Measurements from ENCODE around the gene DAB2IP.

DAB2IP gene

DNA sequence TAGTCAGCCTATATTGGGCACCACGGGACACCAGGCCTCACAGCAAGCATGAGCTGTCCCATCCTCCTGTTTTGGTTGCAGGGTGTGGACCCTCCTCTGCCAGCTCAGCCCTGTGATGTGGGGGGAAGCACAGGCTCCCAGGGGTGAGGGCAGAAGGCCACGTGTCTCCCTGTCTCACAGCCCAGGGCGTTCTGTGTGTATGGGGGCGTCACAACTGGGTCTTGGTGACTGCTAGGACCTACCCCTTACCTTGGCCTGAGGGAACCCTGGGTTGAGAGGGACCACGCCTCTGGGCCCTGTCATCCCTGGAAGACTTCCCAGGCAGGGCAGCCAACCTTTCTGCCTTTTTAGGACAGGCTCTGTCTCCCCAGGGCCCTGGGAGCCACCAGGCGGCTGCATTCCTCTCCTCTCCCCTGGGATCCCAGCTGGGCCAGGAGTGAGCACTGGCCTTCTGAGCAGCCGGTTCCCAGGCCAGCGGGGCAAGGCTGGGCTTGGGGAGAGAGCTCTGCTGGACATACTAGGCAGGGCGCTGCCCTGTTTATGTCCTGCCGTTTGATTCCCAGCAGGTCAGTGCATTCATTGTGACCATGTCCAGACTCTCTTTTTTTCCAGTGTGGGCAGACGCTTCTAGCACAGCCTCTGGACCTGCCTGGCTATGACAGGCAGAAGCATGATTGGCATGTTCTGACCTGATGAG lies 97.4 kb downstream of the DAB2IP start:
- DNase-seq: no peak

DNA sequence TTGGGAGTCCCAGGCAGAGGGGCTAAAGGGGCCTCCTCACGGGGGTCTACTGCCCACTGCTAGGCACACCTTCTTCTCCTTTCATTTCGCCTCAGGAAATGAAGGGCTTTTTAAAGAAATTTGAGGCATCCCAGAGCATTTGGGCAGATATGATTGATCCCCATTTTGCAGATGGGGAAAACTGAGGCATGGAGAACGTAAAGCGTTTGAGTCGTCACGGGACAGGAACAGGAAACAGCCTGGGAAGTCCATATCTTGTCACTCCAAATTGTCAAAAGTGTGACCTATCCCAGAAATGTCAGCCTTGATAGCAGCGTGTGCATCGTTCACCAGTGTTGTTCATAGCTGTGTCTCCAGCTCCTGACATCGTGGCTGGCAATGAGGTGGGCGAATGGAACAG lies 98.2 kb downstream of the DAB2IP start:
- DNase-seq: no peak

DNA sequence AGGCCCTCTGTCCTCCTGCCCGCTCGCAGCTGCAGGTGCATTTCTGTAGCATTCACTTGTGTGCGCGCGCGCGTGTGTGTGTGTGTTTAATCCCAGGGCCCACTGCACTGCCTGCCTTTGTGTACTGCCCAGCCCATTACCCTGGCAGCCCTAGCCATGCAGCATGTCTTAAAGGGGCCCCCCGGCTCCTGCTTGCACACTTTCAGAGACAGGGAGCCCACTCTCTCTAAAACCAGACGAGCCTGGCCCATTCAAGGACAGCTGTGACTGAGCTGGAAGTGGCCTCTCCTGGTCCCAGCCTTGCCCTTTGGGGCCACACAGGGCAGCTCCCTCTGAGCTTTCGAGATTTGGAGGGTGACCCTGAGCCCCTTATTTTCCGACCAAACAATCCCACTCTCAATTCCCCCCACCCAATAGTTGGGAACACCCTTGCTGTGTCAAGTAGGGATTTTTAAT lies 98.9 kb downstream of the DAB2IP start:
- DNase-seq: no peak

DNA sequence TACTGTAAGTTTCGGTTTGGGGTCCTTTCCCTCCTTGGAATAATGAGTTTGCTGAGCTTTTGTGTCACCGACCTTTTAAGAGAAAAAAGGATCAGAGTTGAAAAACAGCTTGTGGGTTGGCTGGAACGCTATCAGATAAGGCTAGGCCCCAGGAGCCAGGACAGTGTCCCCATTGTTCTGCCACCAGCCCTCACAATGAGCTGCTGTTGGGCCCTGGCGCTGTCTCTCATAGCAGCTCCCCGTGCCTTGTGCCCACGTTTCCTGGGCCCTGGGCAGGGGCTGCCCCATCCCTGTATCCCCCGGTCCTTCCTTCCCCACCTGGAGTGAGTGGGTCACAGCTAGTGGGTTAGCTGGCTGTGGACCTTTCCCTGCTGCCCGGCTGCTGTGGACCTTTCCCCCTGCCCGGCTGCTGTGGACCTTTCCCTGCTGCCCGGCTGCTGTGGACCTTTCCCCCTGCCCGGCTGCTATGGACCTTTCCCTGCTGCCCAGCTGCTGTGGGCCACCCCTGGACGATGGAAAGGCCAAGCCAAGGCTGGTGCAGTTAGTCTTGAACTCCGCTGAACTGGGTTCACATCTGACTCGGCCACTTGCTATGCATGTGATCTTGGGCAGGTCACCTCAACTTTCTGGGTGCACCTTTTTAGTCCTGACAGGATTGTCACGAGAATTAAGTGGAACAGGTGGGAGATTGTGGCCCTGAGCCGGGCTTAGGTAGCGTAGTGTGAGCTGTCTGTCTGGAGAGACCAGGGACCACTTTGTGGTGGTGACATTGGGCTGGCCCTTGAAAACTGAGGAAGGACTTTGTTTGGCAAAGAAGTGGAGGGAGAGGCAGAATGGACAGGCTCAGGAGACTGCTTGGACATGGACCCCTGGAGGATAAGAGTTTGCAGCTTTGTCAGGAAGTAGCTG lies 99.5 kb downstream of the DAB2IP start:
- DNase-seq: no peak

- no peak for DNase-seq
These were observed 100.4 kb downstream of the DAB2IP start for GRCh38 chr9:121751686-121752445.

DNA sequence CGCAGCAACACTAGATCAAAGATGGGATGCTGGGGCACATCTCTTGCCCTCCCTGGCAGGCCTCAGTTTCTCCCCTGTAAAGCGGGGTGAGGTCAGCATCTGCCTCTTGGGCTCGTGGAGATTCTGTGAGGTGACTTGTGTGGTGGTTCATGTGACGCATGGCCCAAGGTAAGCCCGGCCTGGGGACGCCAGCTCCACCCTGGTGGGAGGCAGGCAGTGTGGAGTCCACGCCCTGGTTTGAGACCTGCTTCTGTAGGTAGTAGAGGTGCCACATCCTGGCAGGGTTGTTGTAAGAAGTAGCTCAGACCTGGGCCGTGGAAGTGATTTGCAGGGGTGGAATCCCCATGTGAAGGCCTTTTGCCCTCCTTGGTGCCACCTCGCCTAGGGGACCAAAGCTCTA lies 101.5 kb downstream of the DAB2IP start:
- DNase-seq: no peak

GRCh38 chr9:121753802-121754654 lies 102.6 kb downstream of the DAB2IP start:
- DNase-seq: no peak

DNA sequence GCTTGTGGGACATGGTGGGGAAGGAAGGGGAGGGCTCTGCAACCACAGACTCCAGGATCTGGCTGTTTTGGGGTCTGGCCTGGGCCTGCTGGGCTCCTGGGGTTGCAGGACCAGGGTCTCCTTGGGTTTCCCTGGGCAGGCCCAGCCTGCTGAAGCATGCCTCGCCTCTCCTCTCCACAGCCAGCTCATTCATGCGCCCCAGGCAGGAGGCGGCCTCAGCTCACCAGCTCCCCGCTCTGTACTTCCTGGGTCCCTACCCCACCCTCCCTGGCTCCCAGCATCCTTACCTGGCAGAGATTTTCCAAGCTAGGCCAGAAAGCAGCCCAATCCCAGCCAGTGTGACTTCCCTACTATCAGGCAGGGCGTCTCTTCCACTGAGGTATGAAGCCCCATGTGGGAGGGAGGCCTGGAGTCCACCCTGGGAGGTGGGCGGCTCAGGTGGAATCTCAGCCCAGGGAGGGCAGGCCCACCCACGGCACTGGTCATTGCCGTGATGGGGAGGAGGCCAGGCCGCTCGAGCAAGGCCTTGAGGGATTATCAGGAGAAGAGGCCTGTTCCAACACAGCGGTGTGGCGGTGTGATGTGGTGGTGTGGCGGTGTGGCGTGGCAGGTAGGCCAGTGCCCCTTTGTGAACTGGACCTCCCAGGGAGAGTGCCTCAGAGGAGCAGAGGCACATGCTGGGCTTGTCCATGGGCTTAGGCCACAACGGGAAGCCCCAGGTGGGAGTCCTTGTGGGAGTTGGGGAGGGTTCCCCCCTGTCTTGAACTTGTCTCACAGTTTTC lies 103.4 kb downstream of the DAB2IP start:
- DNase-seq: no peak

GRCh38 chr9:121755581-121755980 lies 104.1 kb downstream of the DAB2IP start:
- DNase-seq: no peak

DNA sequence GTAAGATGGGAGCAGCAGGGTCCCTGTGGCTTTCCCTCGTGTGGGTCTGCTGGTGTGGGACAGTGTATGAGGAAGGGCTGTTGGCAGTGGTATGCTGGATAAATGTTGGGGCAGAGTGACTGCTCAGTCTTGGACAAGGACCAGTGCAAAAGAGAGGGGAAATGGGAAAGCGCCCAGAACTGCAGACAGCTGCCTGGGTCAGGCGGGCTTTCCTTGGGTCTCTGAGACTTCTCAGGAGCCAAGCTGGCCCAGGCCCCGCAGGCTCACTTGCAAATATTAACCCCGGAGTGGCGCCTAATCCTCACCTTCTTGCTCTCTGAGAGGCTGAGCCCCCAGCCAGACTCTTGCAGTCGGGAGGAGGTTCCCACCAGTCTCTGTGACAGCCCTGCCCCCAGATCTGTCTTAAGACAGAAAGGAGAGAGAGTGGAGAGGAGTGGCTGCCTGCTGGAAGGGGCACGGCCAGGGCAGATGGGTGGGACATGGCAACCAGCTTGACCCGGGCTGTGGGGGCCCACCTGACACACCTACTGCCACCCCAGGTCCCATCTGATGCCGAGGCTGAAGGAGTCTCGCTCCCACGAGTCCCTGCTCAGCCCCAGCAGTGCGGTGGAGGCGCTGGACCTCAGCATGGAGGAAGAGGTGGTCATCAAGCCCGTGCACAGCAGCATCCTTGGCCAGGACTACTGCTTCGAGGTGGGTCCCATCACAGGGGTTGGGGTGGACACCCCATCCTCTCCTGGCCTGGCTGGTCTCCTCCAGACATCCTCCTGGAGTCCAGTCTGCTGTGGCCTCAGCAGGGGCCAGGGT lies 105.2 kb downstream of the DAB2IP start:
- no peak for DNase-seq

GRCh38 chr9:121757281-121757585 lies 105.8 kb downstream of the DAB2IP start:
- no peak for DNase-seq

GRCh38 chr9:121758693-121759092 lies 107.3 kb downstream of the DAB2IP start:
- DNase-seq: no peak

- no peak for DNase-seq
These were observed 108.6 kb downstream of the DAB2IP start for GRCh38 chr9:121759996-121760395.

DNA sequence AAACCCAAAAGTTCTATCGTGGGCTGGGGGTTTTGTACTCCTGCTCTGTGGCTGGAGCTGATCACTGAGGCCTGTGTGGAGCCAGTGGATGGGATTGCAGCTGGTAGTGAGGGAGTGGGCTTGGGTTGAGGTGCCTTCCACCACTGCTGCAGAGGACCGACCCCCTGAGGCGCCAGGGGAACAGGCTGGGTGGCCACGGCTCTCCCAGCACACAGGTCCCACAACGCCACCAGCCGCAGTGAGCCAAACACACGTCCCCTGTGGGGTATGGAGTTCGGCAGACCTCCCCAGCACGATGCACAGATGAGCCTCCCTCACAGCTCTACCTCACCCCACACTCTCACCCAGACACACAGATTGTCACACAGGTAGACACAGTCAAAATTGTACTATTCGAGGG lies 109.1 kb downstream of the DAB2IP start:
- no peak for DNase-seq

DNA sequence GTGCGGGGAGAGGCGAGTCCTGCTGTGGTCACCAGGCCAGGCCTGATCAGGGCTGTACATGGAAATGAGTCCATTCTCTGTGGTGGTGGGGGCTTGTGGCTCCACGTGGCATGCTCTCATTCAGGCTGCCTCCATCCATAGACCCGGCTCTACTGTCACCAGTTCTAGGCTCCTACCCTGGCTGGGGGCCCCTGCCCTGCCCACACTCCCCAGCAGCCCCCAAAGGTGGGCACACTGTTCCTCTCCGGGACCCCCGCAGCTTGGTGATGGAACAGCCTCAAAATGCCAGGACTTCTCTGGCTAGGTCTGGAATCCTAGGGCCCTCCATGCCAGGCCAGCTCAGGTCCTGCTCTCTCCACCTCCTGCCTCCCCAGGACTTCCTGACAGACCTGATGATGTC lies 111.7 kb downstream of the DAB2IP start:
- DNase-seq: no peak

DNA sequence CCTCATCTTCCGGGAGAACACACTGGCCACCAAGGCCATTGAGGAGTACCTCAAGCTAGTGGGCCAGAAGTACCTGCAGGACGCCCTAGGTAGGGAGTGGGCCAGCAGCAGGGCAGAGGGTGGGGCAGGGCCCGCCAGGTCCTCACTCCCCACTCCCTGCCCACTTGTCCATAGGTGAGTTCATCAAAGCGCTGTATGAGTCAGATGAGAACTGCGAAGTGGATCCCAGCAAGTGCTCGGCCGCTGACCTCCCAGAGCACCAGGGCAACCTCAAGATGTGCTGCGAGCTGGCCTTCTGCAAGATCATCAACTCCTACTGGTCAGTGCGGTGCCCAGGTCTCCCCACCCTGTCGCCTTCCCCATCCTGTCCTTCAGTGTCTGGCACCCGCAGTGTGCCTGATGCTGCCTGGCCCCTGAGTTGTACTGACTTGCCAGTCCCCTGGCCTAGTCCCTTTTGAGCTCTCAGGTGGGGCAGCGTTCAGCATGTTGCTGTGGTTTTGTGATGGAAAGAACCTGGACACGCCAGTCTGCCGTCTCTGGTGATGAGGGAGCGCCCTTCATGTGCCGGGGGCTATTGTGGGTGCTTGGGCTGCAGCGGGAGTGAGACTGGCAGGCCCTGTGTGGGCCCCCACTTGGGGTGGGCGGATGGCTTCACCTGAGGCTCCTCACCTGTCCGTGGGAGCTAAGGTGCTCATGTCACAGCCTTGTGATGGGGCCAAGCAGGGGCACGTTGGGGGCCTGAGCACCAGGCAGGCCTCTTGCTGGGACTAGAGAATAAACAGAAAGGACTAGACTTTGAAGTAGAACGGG lies 112.3 kb downstream of the DAB2IP start:
- no peak for DNase-seq

GRCh38 chr9:121764371-121764730 lies 112.9 kb downstream of the DAB2IP start:
- no peak for DNase-seq

DNA sequence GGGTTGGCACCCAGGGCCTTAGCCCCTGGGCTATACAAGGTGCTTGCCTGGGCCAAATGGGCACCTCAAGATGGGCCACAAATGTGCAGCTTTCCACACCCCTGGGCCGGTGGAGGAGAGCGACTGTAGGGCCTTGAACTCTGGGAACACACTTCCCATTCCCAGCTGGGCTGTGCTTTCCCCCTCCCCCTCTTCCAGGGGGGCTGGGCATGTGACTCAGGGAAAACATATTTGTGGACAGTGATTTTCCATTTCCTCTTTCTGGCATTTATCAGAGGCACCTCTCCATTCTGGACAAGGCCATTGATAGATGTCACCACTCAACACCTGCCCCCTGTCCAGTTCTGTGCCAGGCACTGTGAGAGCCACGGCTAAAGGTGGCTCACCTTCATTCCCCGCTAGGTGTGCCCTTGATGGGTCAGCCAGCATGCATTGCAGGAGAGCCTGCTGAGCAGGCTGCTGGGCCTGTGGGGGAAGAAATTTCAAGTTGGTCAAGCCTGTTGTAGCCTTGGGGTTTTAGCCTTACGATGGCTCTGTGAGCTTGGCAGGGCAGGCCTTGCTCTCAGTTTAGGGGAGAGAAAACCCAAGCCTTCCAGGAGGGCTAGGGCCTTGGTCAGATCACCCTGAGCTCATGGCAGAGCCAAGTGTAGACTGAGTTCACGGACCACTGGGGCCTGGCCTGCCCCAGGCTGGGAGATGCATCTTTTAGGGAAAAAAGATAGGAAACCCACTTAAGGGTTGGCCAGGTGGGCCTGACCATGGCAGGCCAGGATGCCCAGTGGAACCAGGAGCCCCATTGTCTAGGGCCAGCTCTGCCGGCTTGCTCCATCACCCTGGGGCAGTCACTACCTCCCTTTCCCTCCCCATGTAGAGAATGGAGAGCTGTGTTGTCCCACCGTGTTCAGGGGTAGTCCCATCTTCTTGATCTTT lies 113.9 kb downstream of the DAB2IP start:
- DNase-seq: no peak

- DNase-seq: no peak
These were observed 114.7 kb downstream of the DAB2IP start for GRCh38 chr9:121766081-121766683.
